Kidney (tissue), 14 donors: ENCODE results near the gene ZBTB7A. TPM values are rescaled to one million over a fixed set of nuclear protein-coding genes. Genes with fewer than 3 reads are reported as not detected.
"Not testable (repeated sequence)": the region's sequence is repeated elsewhere in the genome, so short reads cannot be mapped to it uniquely, and the experiment has no call there.

Experiments used
- DNase-seq, 5 donors: peaks; one replicate each; pipeline ENCODE4 v3.0.0-alpha.2; 2013 to 2020
- FAIRE-seq: peaks from 2 replicates; lab custom pipeline; 2012; peaks lifted over from hg19 to GRCh38; lab: Jason Lieb, UNC
- H3K27ac ChIP-seq, 2 donors: one replicate each; pipeline ENCODE4 v1.7.0; 2013; ENCODE audit warnings: low read depth in 2 of 2, low read length in 2 of 2, inconsistent platforms in 1 of 2
- H3K27me3 ChIP-seq: one replicate; pipeline ENCODE4 v1.7.1; 2013; ENCODE audit warnings: low read length, inconsistent platforms; ENCODE audit not compliant: control insufficient read depth, insufficient read depth
- H3K36me3 ChIP-seq, 3 donors: one replicate each; pipeline versions ENCODE4 v1.7.0 to v1.7.1; 2013; ENCODE audit warnings: low read length in 3 of 3, control low read depth in 1 of 3, inconsistent platforms in 1 of 3; ENCODE audit not compliant: insufficient read depth in 3 of 3, control insufficient read depth in 2 of 3
- H3K4me1 ChIP-seq, 3 donors: one replicate each; pipeline versions ENCODE4 v1.7.0 to v1.7.1; 2013; ENCODE audit warnings: low read length in 3 of 3, inconsistent platforms in 1 of 3, low read depth in 1 of 3; ENCODE audit not compliant: control insufficient read depth in 2 of 3, insufficient read depth in 2 of 3
- H3K4me3 ChIP-seq, 3 donors: one replicate each; pipeline versions ENCODE4 v1.7.0 to v1.8.1; 2013; ENCODE audit warnings: low read length in 3 of 3, control low read depth in 1 of 3, inconsistent platforms in 1 of 3
- H3K9ac ChIP-seq, 3 donors: one replicate each; pipeline versions ENCODE4 v1.7.0 to v1.7.1; 2013; ENCODE audit warnings: low read length in 3 of 3, control low read depth in 1 of 3, inconsistent platforms in 1 of 3
- H3K9me3 ChIP-seq, 3 donors: one replicate each; pipeline versions ENCODE4 v1.7.0 to v1.7.1; 2013; ENCODE audit warnings: low read length in 3 of 3, control low read depth in 1 of 3, inconsistent platforms in 1 of 3; ENCODE audit not compliant: control insufficient read depth in 2 of 3, insufficient read depth in 1 of 3
- CTCF ChIP-seq: IDR thresholded peaks from 3 replicates; pipeline ENCODE4 v1.5.1; 2012; ENCODE audit warnings: mild to moderate bottlenecking, moderate library complexity, borderline replicate concordance; ENCODE audit not compliant: insufficient read depth; ENCODE audit errors: extremely low read depth
- intact Hi-C: fragments of 100-400 bp; cut with DNase I; formaldehyde crosslinking; loops from one replicate; pipeline ENCODE4 v1.11.1; 2022
- polyA plus RNA-seq: library from polyadenylated mRNA; stranded (reverse); fragments of 350-450 nt; fragmentation: Illumina TruSeq; extraction: RNeasy Lipid Tissue Mini Kit (QIAGEN cat#74804); gene quantifications from one replicate; pipeline ENCODE4 v1.2.3, GENCODE V29; 2014; ENCODE audit warnings: low read depth, low replicate concordance; ENCODE audit not compliant: insufficient read depth
- total RNA-seq: library from RNA; stranded (reverse); fragmentation: NEBNext Ultra II Directional; extraction: Animal tissue kit (Norgen Biotek cat#: 25700); gene quantifications from one replicate; pipeline ENCODE4 v1.2.1, GENCODE V29; 2021
- donor health status: control.
- donor health status: control.
- donor health status: control.
- donor health status: control.
- donor health status: control.
- donor health status: DM: yes; HTN: yes; CAD: no.
- donor health status: Normal renal cell carcinoma (clear cell type).

Gene ZBTB7A
- total and polyA plus RNA-seq, 2 donors from 2014 or later: 8.9 to 53.2 TPM

- intact Hi-C loops: no loop called here
- Histone ChIP-seq H3K9ac (peak within 1 kb of the TSS; percentile 49 to 93 (median 81)), H3K9me3 (no peaks in the 10 kb centered on the region), H3K27ac (peak within 1 kb of the TSS; percentile 72 to 83), H3K4me1 (peaks cover 0 to 29% (median 0%) of the 10 kb centered on the region in 3 donors), H3K36me3 (no peaks in the 10 kb centered on the region), H3K27me3 (no peaks in the 10 kb centered on the region), H3K4me3 (peak within 1 kb of the TSS; percentile 67 to 88 (median 87))
- TF ChIP-seq CTCF: peak; percentile 10
- FAIRE-seq: no peak
- peak; percentile 97 to 99 (median 99) for DNase-seq
Measured at GRCh38 chr19:4007021-4007835, 59.5 kb downstream of the ZBTB7A start, which contains the start of gene PIAS4. Gene PIAS4 (plus strand): TSS chr19:4007736. CDS start chr19:4007761, 25 bp downstream.

DNA sequence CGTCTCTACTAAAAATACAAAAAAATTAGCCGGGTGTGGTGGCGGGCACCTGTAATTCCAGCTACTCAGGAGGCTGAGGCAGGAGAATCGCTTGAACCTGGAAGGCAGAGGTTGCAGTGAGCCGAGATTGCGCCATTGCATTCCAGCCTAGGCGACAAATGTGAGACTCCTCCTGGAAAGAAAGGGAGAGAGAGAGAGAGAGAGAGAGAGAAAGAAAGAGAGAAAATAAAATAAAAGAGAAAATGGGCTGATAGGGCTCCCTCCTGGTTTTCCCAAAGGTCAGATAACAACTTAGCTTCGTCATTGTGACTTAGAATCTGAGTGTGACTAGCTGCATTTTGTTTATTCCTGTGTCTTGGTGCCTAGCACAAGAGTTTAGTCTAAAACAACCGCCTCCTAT is 61.3 kb downstream of the ZBTB7A start:
- FAIRE-seq, DNase-seq, H3K27me3 ChIP-seq, intact Hi-C loops, H3K9ac ChIP-seq, H3K4me3 ChIP-seq, H3K36me3 ChIP-seq, H3K9me3 ChIP-seq, H3K27ac ChIP-seq: not testable (repeated sequence)
- H3K4me1 ChIP-seq: peaks cover 0 to 21% (median 0%) of the 10 kb centered on the region in 3 donors

DNA sequence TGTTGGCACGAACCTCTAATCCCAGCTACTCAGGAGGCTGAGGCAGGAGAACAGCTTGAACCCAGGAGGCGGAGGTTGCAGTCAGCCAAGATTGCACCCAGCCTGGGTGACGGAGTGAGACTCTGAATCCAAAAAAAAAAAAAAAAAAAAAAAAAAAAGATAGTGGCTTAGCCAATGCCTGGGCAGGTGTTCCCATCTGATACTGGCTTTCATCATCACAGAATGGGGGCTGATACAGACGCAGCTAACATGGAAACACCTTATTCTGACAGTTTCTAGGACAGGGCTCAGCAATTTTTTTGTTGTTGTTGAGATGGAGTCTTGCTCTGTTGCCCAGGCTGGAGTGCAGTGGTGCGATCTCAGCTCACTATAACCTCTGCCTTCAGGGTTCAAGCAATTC is 65.9 kb downstream of the ZBTB7A start:
- H3K4me3 ChIP-seq, H3K4me1 ChIP-seq, H3K27ac ChIP-seq, H3K27me3 ChIP-seq, H3K36me3 ChIP-seq, DNase-seq, FAIRE-seq, intact Hi-C loops, H3K9me3 ChIP-seq, H3K9ac ChIP-seq: not testable (repeated sequence)

- H3K36me3 ChIP-seq, H3K9ac ChIP-seq, H3K4me1 ChIP-seq, intact Hi-C loops, H3K9me3 ChIP-seq, DNase-seq, FAIRE-seq, H3K27me3 ChIP-seq, H3K27ac ChIP-seq, H3K4me3 ChIP-seq: not testable (repeated sequence)
Measured at GRCh38 chr19:3998667-3999412, 67.9 kb downstream of the ZBTB7A start.
